ENCODE data around the gene FOXB2. TPM values are rescaled to one million over a fixed set of nuclear protein-coding genes. Genes with fewer than 3 reads are reported as not detected.

The FOXB2 gene
- total RNA-seq, 4 donors from 2014 or later: not detected

- no peak for DNase-seq (ENCODE audit: low spot score in 2 of 2)
- H3K4me3 ChIP-seq (ENCODE audit: low read depth, poor library complexity, severe bottlenecking): no peak overlapping the region
- 27 to 38% methylated on average over 5 of the region's 5 CpGs for WGBS, 2 donors
- no peak for TF ChIP-seq POLR2A (IDR thresholded peaks at IDR 0.05)
- TF ChIP-seq CTCF (IDR thresholded peaks at IDR 0.05): no peak
- intact Hi-C loops (cut with DNase I; ENCODE audit: low total_unique reads): no loop called here
These were observed 2.0 kb upstream of the FOXB2 start for GRCh38 chr9:77017505-77017894.

DNA sequence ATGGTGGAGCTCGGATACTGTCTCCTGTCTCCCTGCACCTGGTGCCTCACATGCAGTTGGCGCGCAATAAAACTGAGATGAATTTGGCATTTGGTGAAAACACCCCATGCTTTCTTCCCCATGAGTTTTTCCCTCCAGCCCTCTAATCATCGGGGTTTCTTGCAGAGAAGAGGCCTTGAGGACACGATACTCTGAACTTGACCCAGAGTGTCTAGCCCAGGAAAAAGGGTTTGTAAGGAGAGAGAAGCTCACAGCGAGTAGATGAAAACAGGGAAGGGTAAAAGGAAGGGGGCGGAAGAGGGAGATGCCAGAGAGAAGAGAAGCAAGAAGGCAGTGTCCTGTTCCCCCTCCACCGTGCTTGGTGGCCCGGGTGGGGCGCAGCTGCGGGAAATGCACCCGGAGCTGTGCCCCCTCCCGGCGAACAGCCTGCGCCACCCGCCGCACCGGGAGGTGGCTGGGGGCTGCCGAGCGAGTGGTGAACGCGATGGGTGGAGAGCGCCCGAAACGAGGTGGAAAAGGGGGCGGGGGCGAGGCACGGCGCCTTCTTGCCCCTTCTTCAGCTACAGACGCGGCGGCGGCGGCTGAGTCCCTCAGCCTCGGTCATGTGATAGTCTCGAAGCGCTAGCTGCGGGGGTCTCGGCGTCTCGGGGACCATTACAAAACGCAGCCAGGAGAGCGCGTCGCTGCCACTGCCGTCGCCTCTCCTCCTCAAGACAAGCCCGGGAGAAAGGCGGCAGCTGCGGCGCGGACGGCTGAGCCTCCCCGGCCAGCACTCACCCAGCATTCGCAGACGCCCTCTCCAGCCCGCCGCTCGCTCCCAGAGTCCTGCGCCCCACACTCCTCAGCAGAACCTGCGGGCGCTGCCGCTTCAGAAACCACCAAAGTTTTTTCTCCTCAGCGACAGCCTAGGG is 1.1 kb upstream of the FOXB2 start:
- WGBS, 2 donors: 3 to 7% methylated on average over 34 to 52 of the region's 64 CpGs
- intact Hi-C loops (cut with DNase I; ENCODE audit: low total_unique reads): no loop called here
- TF ChIP-seq CTCF (IDR thresholded peaks at IDR 0.05) (no peak), POLR2A (IDR thresholded peaks at IDR 0.05) (no peak)
- no peak for DNase-seq (ENCODE audit: low spot score in 2 of 2)
- H3K4me3 ChIP-seq (ENCODE audit: low read depth, poor library complexity, severe bottlenecking): no peak overlapping the region

GRCh38 chr9:77018969-77019235 is 553 bp upstream of the FOXB2 start:
- no peak for TF ChIP-seq CTCF (IDR thresholded peaks at IDR 0.05)
- no peak overlapping the region for H3K4me3 ChIP-seq (ENCODE audit: low read depth, poor library complexity, severe bottlenecking)
- no peak for DNase-seq (ENCODE audit: low spot score in 2 of 2)
- 3 to 5% methylated on average over 11 to 12 of the region's 12 CpGs for WGBS, 2 donors
- intact Hi-C loops (cut with DNase I; ENCODE audit: low total_unique reads): no loop called here

DNA sequence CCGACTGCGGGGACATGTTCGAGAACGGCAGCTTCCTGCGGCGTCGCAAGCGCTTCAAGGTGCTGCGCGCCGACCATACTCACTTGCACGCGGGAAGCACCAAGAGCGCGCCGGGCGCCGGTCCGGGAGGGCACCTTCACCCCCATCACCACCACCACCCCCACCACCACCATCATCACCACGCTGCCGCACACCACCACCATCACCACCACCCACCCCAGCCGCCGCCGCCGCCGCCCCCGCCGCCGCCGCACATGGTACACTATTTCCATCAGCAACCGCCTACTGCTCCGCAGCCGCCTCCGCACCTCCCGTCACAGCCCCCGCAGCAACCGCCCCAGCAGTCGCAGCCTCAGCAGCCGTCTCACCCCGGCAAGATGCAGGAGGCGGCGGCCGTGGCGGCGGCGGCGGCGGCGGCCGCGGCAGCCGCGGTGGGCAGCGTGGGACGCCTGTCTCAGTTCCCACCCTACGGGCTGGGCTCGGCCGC is 514 bp downstream of the FOXB2 start:
- TF ChIP-seq CTCF (IDR thresholded peaks at IDR 0.05) (no peak), POLR2A (IDR thresholded peaks at IDR 0.05) (no peak)
- no peak for DNase-seq (ENCODE audit: low spot score in 2 of 2)
- intact Hi-C loops (cut with DNase I; ENCODE audit: low total_unique reads): loop anchor here (5.0 kb wide), 1 partner anchor 1443 kb away; no protein-coding TSS in a partner anchor
- H3K4me3 ChIP-seq (ENCODE audit: low read depth, poor library complexity, severe bottlenecking): no peak overlapping the region
- 4% methylated on average over 49 of the region's 58 CpGs; no CpG with 5 or more reads in 1 of the 2 donors for WGBS, 2 donors

GRCh38 chr9:77020413-77021290 is 1.2 kb downstream of the FOXB2 start:
- H3K4me3 ChIP-seq (ENCODE audit: low read depth, poor library complexity, severe bottlenecking): no peak overlapping the region
- intact Hi-C loops (cut with DNase I; ENCODE audit: low total_unique reads): loop anchor here (5.0 kb wide), 1 partner anchor 1443 kb away; no protein-coding TSS in a partner anchor
- no peak for TF ChIP-seq POLR2A (IDR thresholded peaks at IDR 0.05)
- TF ChIP-seq CTCF (IDR thresholded peaks at IDR 0.05): no peak
- DNase-seq (ENCODE audit: low spot score in 2 of 2): no peak
- 4 to 7% methylated on average over 31 to 55 of the region's 75 CpGs for WGBS, 2 donors
